GM19043 (cell line): ENCODE results near the gene TWNK.

Experiments used
- ATAC-seq: cut with Tn5 transposase; IDR thresholded peaks from one replicate; pipeline ENCODE4 v1.9.1; 2021; ENCODE audit warnings: low read depth; ENCODE audit not compliant: unreplicated experiment

Gene TWNK

GRCh38 chr10:101042667-101043362 lies 55.5 kb downstream of the TWNK start:
- peak; percentile 93 for ATAC-seq

GRCh38 chr10:101043363-101043707 lies 56.0 kb downstream of the TWNK start:
- ATAC-seq: no peak
